Omental fat pad (tissue), 4 donors: ENCODE data around the gene CPXM2. TPM values are rescaled to one million over a fixed set of nuclear protein-coding genes. Genes with fewer than 3 reads are reported as not detected.

Source experiments
- ATAC-seq: fragments of 150-250 bp; one replicate; pipeline ENCODE4 v1.9.1; 2016; ENCODE audit warnings: mild to moderate bottlenecking, moderate library complexity; ENCODE audit not compliant: low FRiP score
- DNase-seq: peaks from one replicate; pipeline ENCODE4 v3.0.0-alpha.2; 2019; ENCODE audit warnings: low spot score
- total RNA-seq, 4 donors: library from RNA; depleted of rRNA; stranded (reverse); fragments of >200 nt; gene quantifications; one replicate each; pipeline ENCODE4 v1.1.0, GENCODE V29; 2016
- TF ChIP-seq, protein P1 (sequence below), 3 donors: fragments of 450-650 bp; IDR thresholded peaks; one replicate each; pipeline ENCODE4 v1.5.1; 2016 to 2017; ENCODE audit warnings: antibody characterized with exemption in 3 of 3, mild to moderate bottlenecking in 3 of 3, moderate library complexity in 2 of 3

Gene CPXM2
- total RNA-seq, 4 donors from 2014 or later, result 7.3 to 19.2 (median 16.6) TPM

DNA sequence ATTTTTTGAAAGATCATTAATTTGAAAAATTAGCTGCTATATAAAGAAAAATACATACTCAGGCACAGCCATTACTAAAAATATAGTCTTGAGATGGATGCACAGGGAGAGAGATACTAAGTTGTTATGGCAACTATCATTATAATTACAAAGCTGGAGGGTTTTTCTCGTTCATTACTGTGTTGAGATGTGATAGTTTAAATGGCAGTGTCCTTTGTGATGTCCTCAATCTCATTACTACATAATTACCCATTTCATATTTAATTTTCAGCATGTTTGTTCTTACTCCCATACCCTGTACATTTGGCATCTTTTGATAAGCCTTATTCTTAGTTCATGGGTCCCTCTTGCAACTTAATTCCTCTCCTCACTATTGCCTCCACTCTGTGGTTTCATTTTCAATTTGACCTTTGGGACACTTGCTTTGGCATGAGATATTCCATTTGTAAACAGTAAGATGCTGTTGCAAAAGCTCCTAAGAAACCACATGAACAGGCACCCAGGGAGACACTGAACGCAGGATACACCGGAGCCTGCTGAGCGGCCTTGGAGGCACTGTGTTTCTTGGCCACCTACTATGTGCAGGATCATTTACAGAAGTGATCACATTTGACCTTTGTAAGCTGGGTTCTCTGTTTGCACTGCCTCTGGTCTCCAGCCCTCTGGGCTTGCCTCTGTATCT is 4.8 kb upstream of the CPXM2 start:
- no peak for DNase-seq
- ATAC-seq, result no peak
- TF ChIP-seq, protein P1, sequence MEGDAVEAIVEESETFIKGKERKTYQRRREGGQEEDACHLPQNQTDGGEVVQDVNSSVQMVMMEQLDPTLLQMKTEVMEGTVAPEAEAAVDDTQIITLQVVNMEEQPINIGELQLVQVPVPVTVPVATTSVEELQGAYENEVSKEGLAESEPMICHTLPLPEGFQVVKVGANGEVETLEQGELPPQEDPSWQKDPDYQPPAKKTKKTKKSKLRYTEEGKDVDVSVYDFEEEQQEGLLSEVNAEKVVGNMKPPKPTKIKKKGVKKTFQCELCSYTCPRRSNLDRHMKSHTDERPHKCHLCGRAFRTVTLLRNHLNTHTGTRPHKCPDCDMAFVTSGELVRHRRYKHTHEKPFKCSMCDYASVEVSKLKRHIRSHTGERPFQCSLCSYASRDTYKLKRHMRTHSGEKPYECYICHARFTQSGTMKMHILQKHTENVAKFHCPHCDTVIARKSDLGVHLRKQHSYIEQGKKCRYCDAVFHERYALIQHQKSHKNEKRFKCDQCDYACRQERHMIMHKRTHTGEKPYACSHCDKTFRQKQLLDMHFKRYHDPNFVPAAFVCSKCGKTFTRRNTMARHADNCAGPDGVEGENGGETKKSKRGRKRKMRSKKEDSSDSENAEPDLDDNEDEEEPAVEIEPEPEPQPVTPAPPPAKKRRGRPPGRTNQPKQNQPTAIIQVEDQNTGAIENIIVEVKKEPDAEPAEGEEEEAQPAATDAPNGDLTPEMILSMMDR (IDR thresholded peaks at IDR 0.05), result no peak

GRCh38 chr10:123893651-123894050 is 2.0 kb upstream of the CPXM2 start:
- DNase-seq (no peak), ATAC-seq (no peak)
- TF ChIP-seq, protein P1 (IDR thresholded peaks at IDR 0.05), result no peak

- DNase-seq (no peak), ATAC-seq (no peak)
- TF ChIP-seq, protein P1 (IDR thresholded peaks at IDR 0.05), result no peak
Observed at GRCh38 chr10:123890756-123891143, 857 bp downstream of the CPXM2 start.

GRCh38 chr10:123890226-123890625 is 1.4 kb downstream of the CPXM2 start:
- no peak for DNase-seq
- ATAC-seq, result no peak

GRCh38 chr10:123889821-123890220 is 1.8 kb downstream of the CPXM2 start:
- TF ChIP-seq, protein P1 (IDR thresholded peaks at IDR 0.05), result no peak
- no peak for ATAC-seq
- no peak for DNase-seq

More at GRCh38 chr10:123890226-123890625, 1.4 kb downstream of the CPXM2 start:
- TF ChIP-seq, protein P1 (IDR thresholded peaks at IDR 0.05), result no peak

GRCh38 chr10:123888751-123889150 is 2.9 kb downstream of the CPXM2 start:
- DNase-seq, result no peak
- no peak for ATAC-seq
- TF ChIP-seq, protein P1 (IDR thresholded peaks at IDR 0.05), result no peak

GRCh38 chr10:123888256-123888655 is 3.4 kb downstream of the CPXM2 start:
- TF ChIP-seq, protein P1 (IDR thresholded peaks at IDR 0.05), result no peak
- no peak for DNase-seq
- ATAC-seq, result no peak
